HCT116 (cell line): ENCODE measurements around the gene EFCAB5. TPM values are rescaled to one million over a fixed set of nuclear protein-coding genes. Genes with fewer than 3 reads are reported as not detected.

ENCODE experiments used
- ATAC-seq: fragments of 200-7000 bp; cut with Tn5 transposase; 2 replicates; pipeline ENCODE4 v1.9.1; 2020; ENCODE audit warnings: mild to moderate bottlenecking, moderate library complexity
- BruUV-seq: library from RNA; stranded (reverse); fragments of 400-500 nt; replicated peaks from 2 replicates; lab custom pipeline; 2021; lab: Mats Ljungman, UMichigan
- CTCF ChIA-PET: fragments of 300-600 bp; sonication (Branson Sonifier 250); formaldehyde crosslinking; loops from one replicate; lab custom pipeline; 2021; ENCODE audit warnings: antibody characterized with exemption; lab: Charles Lee
- POLR2A ChIA-PET: fragments of 300-600, 350-600 bp; sonication (Branson Sonifier 250); formaldehyde crosslinking; loops from one replicate; lab custom pipeline; 2021; ENCODE audit warnings: antibody characterized with exemption; lab: Charles Lee
- RAD21 ChIA-PET, 2 experiments: fragments of 300-600 bp; sonication (Branson Sonifier 250); formaldehyde crosslinking; loops; one replicate each; lab custom pipeline; 2023; ENCODE audit warnings: low total read pairs in 2 of 2; ENCODE audit not compliant: uncharacterized antibody in 2 of 2, unreplicated experiment in 2 of 2, low non-redundant PET in 1 of 2; lab: Charles Lee
- DNase-seq: peaks from one replicate; pipeline ENCODE4 v3.0.0-alpha.2; 2010; ENCODE audit warnings: low read depth, low spot score
- H2AFZ ChIP-seq: fragments of 200-600 bp; shearing (Covaris generic), sonication (generic); 2 replicates; pipeline ENCODE4 v1.6.1; 2017; ENCODE audit warnings: low read depth, mixed run types, mixed read lengths, antibody characterized with exemption, low read length; ENCODE audit not compliant: poor library complexity, severe bottlenecking
- H3K27ac ChIP-seq: 2 replicates; pipeline ENCODE4 v1.5.1; 2012; ENCODE audit warnings: low read depth, low read length
- H3K27me3 ChIP-seq: fragments of 200-600 bp; sonication (generic); 2 replicates; pipeline ENCODE4 v1.6.1; 2016; ENCODE audit warnings: mixed run types, low read length, mixed read lengths; ENCODE audit not compliant: insufficient read depth
- H3K36me3 ChIP-seq, 2 experiments: fragments of 200-500 bp in 1 of 2; fragments of 200-600 bp in 1 of 2; sonication (Bioruptor generic) in 1 of 2; sonication (generic) in 1 of 2; 2 replicates each; pipeline versions ENCODE4 v1.5.1 to v1.6.1; 2014 to 2016; ENCODE audit warnings: low read length in 2 of 2, inconsistent platforms in 1 of 2, mixed read lengths in 1 of 2, mixed run types in 1 of 2; ENCODE audit not compliant: insufficient read depth in 2 of 2, control insufficient read depth in 1 of 2
- H3K4me1 ChIP-seq, 2 experiments: fragments of 200-600 bp in 1 of 2; sonication (generic) in 1 of 2; 2 replicates each; pipeline versions ENCODE4 v1.5.1 to v1.6.1; 2012 to 2017; ENCODE audit warnings: low read length in 2 of 2, inconsistent platforms in 1 of 2, mild to moderate bottlenecking in 1 of 2, mixed read lengths in 1 of 2, mixed run types in 1 of 2, moderate library complexity in 1 of 2; ENCODE audit not compliant: insufficient read depth in 2 of 2, control insufficient read depth in 1 of 2
- H3K4me2 ChIP-seq: fragments of 200-600 bp; sonication (generic); 2 replicates; pipeline ENCODE4 v1.6.1; 2017; ENCODE audit warnings: mixed run types, low read length, mixed read lengths
- H3K4me3 ChIP-seq, 2 experiments: fragments of 200-600 bp in 1 of 2; sonication (generic) in 1 of 2; replicated peaks in 1 of 2; 2 replicates each; pipeline ENCODE4 v1.5.1; 2011 to 2016; ENCODE audit warnings: low read length in 2 of 2, control low read depth in 1 of 2, low read depth in 1 of 2, mild to moderate bottlenecking in 1 of 2, mixed read lengths in 1 of 2, mixed run types in 1 of 2
- H3K79me2 ChIP-seq: fragments of 200-600 bp; sonication (generic); 2 replicates; pipeline ENCODE4 v1.6.1; 2017; ENCODE audit warnings: mild to moderate bottlenecking, mixed run types, low read length, moderate library complexity, mixed read lengths; ENCODE audit not compliant: insufficient read depth
- H3K9ac ChIP-seq: fragments of 200-600 bp; sonication (generic); 2 replicates; pipeline ENCODE4 v1.6.1; 2016; ENCODE audit warnings: low read length, mixed read lengths
- H3K9me2 ChIP-seq: fragments of 200-600 bp; sonication (generic), shearing (Covaris generic); 2 replicates; pipeline ENCODE4 v1.6.1; 2017; ENCODE audit warnings: mixed run types, mild to moderate bottlenecking, moderate library complexity; ENCODE audit not compliant: insufficient read depth
- H3K9me3 ChIP-seq, 2 experiments: fragments of 200-500 bp in 1 of 2; fragments of 200-600 bp in 1 of 2; sonication (Bioruptor generic) in 1 of 2; sonication (generic) in 1 of 2; 2 replicates each; pipeline ENCODE4 v1.6.1; 2014 to 2017; ENCODE audit warnings: low read length in 2 of 2, mixed read lengths in 2 of 2, inconsistent platforms in 1 of 2, low read depth in 1 of 2, mild to moderate bottlenecking in 1 of 2, mixed run types in 1 of 2, moderate library complexity in 1 of 2; ENCODE audit not compliant: control insufficient read depth in 1 of 2, insufficient read depth in 1 of 2
- H4K20me1 ChIP-seq: fragments of 200-600 bp; sonication (generic), shearing (Covaris generic); 2 replicates; pipeline ENCODE4 v1.6.1; 2017; ENCODE audit warnings: mixed run types, mild to moderate bottlenecking, moderate library complexity; ENCODE audit not compliant: insufficient read depth
- CEBPB ChIP-seq: IDR thresholded peaks from 2 replicates; pipeline ENCODE4 v1.6.1; 2012; ENCODE audit warnings: low read depth
- EGR1 ChIP-seq: IDR thresholded peaks from 2 replicates; pipeline ENCODE4 v1.6.1; 2012; ENCODE audit warnings: low read depth
- ELF1 ChIP-seq: IDR thresholded peaks from 2 replicates; pipeline ENCODE4 v1.6.1; 2012; ENCODE audit warnings: low read depth, borderline replicate concordance
- EZH2 ChIP-seq: fragments of 200-600 bp; sonication (generic); IDR thresholded peaks from 2 replicates; pipeline ENCODE4 v1.6.1; 2017; ENCODE audit warnings: antibody characterized with exemption, mixed run types
- EZH2phosphoT487 ChIP-seq: fragments of 200-600 bp; IDR thresholded peaks from 2 replicates; pipeline ENCODE4 v1.6.1; 2018; ENCODE audit warnings: antibody characterized with exemption, borderline replicate concordance
- FOSL1 ChIP-seq: IDR thresholded peaks from 2 replicates; pipeline ENCODE4 v1.6.1; 2012; ENCODE audit warnings: low read depth
- JUND ChIP-seq: IDR thresholded peaks from 2 replicates; pipeline ENCODE4 v1.6.1; 2012
- MAX ChIP-seq: IDR thresholded peaks from 2 replicates; pipeline ENCODE4 v1.6.1; 2012
- SIN3A ChIP-seq: IDR thresholded peaks from 2 replicates; pipeline ENCODE4 v1.6.1; 2012; ENCODE audit warnings: low read depth
- TCF7L2 ChIP-seq: IDR thresholded peaks from 2 replicates; pipeline ENCODE4 v1.7.0; 2011; ENCODE audit warnings: borderline replicate concordance, inconsistent platforms; ENCODE audit not compliant: insufficient read depth, insufficient read length; ENCODE audit errors: extremely low read depth
- intact Hi-C: fragments of 100-400 bp; cut with micrococcal nuclease; formaldehyde crosslinking; loops from 2 replicates; pipeline ENCODE4 v1.10.0; 2022
- total RNA-seq: library from RNA; stranded (reverse); gene quantifications from one replicate; pipeline ENCODE4 v1.2.1, GENCODE V29; 2021; ENCODE audit not compliant: unreplicated experiment
- TF ChIP-seq, protein P1 (sequence below): IDR thresholded peaks from 2 replicates; pipeline ENCODE4 v1.6.1; 2012; ENCODE audit warnings: low read depth

Gene EFCAB5
- total RNA-seq, 1 experiment from 2014 or later: 0.17 TPM

GRCh38 chr17:29959658-29960337, 18.4 kb downstream of the EFCAB5 start:
- no peak overlapping the region for H3K4me2 ChIP-seq
- no peaks in the 10 kb centered on the region for H3K4me1 ChIP-seq
- no peak overlapping the region for H2AFZ ChIP-seq
- H3K27ac ChIP-seq: no peak overlapping the region
- RAD21 ChIA-PET: no interaction called here
- H3K27me3 ChIP-seq: no peaks in the 10 kb centered on the region
- TF ChIP-seq JUND (no peak), TCF7L2 (no peak), SIN3A (no peak), EZH2 (no peak), MAX (no peak), CEBPB (no peak), EZH2phosphoT487 (no peak), FOSL1 (no peak), ELF1 (no peak), EGR1 (no peak)
- TF ChIP-seq, protein P1, sequence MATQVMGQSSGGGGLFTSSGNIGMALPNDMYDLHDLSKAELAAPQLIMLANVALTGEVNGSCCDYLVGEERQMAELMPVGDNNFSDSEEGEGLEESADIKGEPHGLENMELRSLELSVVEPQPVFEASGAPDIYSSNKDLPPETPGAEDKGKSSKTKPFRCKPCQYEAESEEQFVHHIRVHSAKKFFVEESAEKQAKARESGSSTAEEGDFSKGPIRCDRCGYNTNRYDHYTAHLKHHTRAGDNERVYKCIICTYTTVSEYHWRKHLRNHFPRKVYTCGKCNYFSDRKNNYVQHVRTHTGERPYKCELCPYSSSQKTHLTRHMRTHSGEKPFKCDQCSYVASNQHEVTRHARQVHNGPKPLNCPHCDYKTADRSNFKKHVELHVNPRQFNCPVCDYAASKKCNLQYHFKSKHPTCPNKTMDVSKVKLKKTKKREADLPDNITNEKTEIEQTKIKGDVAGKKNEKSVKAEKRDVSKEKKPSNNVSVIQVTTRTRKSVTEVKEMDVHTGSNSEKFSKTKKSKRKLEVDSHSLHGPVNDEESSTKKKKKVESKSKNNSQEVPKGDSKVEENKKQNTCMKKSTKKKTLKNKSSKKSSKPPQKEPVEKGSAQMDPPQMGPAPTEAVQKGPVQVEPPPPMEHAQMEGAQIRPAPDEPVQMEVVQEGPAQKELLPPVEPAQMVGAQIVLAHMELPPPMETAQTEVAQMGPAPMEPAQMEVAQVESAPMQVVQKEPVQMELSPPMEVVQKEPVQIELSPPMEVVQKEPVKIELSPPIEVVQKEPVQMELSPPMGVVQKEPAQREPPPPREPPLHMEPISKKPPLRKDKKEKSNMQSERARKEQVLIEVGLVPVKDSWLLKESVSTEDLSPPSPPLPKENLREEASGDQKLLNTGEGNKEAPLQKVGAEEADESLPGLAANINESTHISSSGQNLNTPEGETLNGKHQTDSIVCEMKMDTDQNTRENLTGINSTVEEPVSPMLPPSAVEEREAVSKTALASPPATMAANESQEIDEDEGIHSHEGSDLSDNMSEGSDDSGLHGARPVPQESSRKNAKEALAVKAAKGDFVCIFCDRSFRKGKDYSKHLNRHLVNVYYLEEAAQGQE: no peak
- H3K79me2 ChIP-seq: no peaks in the 10 kb centered on the region
- H3K9me3 ChIP-seq: no peaks in the 10 kb centered on the region
- no peaks in the 10 kb centered on the region for H3K36me3 ChIP-seq
- BruUV-seq: no TSS peak
- no peaks in the 10 kb centered on the region for H3K9me2 ChIP-seq
- no peaks in the 10 kb centered on the region for H4K20me1 ChIP-seq
- POLR2A ChIA-PET: no interaction called here
- intact Hi-C loops: no loop called here
- no peak for DNase-seq
- H3K9ac ChIP-seq: no peak overlapping the region
- no peak for ATAC-seq
- CTCF ChIA-PET: no interaction called here
- H3K4me3 ChIP-seq: no peak overlapping the region
